PC-3 (cell line): Measurements from ENCODE around the gene SOX6.

ENCODE experiments used
- EZH2 ChIP-seq: fragments of 300-600 bp; sonication (generic); IDR thresholded peaks from one replicate; pipeline ENCODE4 v1.6.1; 2017; ENCODE audit warnings: antibody characterized with exemption, mild to moderate bottlenecking, low read length; ENCODE audit not compliant: unreplicated experiment
- TF ChIP-seq, protein P1 (sequence below): fragments of 300-600 bp; sonication (generic); conservative IDR thresholded peaks from 2 replicates; pipeline ENCODE4 v1.5.1; 2017; ENCODE audit warnings: antibody characterized with exemption, low read depth, mild to moderate bottlenecking, low read length

DNA sequence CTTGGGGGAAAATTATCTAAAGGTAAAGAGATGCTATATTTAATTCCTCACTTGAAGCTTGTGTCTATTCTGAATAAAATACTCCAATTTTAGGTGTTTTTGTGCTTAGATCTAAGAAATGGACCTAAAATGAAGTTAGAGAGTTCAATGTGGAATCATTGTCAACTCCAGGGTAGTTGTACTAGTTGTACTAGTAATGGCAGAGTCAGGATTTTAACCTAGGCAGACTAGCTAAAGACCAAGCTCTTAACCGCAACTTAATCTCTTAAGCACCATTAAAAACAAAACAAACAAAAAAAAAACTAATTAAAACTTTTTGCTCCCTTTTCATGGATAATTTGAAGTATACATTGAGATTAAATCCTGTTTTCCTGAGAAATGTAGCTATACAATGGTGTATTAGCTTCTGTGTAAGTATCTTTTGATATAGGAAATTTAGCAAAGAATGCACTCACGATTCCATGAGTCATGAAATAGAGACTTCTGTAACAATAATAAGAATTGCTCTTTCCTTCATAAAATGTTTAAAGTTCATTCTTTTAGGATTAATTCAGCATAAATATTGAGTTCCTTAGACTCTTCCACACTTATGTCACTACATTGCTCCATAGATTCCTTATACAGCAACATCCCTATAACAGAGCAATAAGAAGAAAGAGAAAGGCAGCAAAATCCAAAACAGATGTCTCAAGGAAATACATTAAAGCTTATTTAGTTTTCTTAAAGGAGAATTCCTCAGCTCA, 26.5 kb upstream of the SOX6 start:
- TF ChIP-seq, protein P1, sequence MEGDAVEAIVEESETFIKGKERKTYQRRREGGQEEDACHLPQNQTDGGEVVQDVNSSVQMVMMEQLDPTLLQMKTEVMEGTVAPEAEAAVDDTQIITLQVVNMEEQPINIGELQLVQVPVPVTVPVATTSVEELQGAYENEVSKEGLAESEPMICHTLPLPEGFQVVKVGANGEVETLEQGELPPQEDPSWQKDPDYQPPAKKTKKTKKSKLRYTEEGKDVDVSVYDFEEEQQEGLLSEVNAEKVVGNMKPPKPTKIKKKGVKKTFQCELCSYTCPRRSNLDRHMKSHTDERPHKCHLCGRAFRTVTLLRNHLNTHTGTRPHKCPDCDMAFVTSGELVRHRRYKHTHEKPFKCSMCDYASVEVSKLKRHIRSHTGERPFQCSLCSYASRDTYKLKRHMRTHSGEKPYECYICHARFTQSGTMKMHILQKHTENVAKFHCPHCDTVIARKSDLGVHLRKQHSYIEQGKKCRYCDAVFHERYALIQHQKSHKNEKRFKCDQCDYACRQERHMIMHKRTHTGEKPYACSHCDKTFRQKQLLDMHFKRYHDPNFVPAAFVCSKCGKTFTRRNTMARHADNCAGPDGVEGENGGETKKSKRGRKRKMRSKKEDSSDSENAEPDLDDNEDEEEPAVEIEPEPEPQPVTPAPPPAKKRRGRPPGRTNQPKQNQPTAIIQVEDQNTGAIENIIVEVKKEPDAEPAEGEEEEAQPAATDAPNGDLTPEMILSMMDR, result no peak
- no peak for TF ChIP-seq EZH2
